KOPT-K1 (cell line): ENCODE data around the gene C20orf96.

Source experiments
- H3K27ac ChIP-seq: fragments of 200-600 bp; sonication (generic); 2 replicates; pipeline ENCODE4 v1.5.1; 2016; ENCODE audit warnings: antibody characterized with exemption, mild to moderate bottlenecking, low read depth, low read length; ENCODE audit not compliant: poor library complexity, severe bottlenecking
- H3K36me3 ChIP-seq: fragments of 200-600 bp; sonication (generic); 2 replicates; pipeline ENCODE4 v1.5.1; 2017; ENCODE audit warnings: antibody characterized with exemption, mild to moderate bottlenecking, low read length, moderate library complexity; ENCODE audit not compliant: insufficient read depth
- H3K9me3 ChIP-seq: fragments of 200-600 bp; sonication (generic); 2 replicates; pipeline ENCODE4 v1.5.1; 2017; ENCODE audit warnings: antibody characterized with exemption, low read length, mild to moderate bottlenecking; ENCODE audit not compliant: insufficient read depth, poor library complexity, severe bottlenecking

Gene C20orf96

DNA sequence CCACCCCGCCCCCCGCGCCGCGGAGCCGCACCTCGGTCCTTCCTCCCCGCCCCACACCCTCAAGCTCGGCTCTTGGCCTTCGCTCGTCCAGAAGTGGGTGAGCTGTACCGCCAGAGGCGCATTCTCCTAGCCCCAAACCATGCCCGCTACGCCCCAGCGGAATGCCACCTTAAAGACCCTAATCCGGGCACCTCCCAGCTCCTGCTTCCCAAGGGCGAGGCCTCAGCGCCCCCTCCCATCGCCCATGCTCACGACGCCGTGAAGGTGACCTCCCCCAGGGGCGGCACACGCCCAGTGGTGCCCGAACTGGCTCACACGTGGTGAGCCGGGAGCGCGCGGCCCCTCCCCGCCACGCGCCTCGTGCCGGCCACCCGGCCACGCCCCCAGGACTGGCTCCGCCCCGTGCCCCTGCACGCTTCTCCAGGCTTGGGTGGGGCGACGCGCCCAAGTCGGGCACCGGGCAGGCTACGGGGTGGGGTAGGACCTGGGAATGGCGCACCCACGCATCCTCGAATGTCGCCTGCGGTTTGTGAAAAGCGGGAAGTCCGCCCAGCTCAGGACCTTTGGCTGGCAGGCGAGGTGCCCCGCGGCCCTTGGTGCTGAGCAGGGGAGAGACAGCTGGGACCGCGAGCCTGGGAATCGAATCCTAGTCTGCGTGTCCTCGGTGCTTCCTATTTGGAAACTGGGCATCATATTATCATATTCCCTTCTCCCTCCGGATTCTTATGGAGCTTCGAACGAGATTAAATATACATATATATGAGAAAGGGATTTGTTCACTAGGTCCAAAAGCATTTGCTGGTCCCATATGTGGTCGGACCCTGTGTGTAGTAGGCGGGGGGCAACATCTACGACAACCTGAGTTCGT lies 33.9 kb upstream of the C20orf96 start:
- Histone ChIP-seq H3K9me3 (no peaks in the 10 kb centered on the region), H3K27ac (peak overlapping the region; percentile 66), H3K36me3 (no peaks in the 10 kb centered on the region)

DNA sequence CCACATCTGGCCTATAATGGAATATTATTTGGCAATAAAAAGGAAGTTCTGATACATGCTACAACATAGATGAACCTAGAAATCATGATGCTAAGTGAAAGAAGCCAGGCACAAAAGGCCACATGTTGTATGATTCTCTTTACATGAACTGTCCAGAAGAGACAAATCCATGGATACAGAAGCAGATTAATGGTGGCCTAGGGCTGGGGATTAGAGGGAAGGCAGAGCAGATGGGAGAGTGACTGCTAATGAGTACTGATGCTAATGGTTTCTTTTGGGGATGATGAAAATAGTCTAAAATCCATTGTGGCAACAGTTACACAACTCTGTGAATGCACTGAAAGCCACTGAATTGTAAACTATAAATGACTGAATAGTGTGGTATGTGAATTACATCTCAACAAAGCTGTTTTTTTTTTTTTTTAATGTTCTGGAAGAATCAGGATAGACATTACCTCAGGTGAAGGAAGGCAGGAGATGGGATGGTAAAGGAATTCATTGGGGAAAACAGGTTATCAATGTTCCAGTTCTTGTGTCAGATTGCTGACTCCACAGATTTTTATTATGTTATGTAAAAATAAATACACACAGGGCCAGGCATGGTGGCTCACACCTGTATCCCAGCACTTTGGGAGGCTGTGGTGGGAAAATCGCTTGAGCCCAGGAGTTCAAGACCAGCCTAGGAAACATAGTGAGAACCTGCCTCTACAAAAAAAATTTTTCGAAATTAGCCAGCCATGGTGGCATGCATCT lies 25.9 kb upstream of the C20orf96 start:
- Histone ChIP-seq H3K27ac (no peak overlapping the region), H3K9me3 (no peaks in the 10 kb centered on the region), H3K36me3 (no peaks in the 10 kb centered on the region)

DNA sequence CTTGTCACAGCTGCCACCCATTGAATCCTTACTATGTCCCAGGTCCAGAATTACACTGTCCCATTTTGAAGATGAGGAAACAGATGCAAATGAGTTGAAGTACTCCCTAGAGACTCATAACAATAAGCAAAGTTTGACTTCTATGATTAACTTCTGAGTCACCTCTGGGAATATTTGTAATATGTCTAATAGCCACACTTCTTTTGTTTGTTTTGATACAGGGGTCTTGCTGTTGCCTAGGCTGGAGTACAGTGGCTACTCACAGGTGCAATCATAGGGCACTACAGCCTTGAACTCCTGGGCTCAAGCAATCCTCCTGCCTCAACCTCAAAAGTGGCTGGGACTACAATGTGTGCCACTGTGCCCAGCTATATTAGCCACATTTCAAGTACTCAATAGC lies 23.4 kb upstream of the C20orf96 start:
- H3K36me3 ChIP-seq: no peaks in the 10 kb centered on the region
- no peak overlapping the region for H3K27ac ChIP-seq
- no peaks in the 10 kb centered on the region for H3K9me3 ChIP-seq

DNA sequence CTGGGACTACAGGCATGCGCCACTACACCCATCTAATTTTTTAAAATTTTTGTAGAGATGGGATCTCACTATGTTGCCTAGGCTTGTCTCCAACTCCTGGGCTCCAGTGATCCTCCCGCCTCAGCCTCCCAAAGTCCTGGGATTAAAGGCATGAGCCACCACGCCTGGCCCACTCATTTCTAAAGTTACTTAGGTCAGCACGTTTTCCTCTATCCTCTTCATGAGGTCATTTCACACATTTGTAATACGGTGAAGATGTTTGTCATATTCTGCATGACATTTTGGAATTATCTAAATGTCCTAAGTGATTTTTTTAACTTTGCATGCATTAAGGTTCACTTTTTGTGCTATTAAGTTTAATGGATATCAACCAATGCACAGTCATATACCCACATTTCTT lies 22.9 kb upstream of the C20orf96 start:
- no peaks in the 10 kb centered on the region for H3K36me3 ChIP-seq
- H3K27ac ChIP-seq: no peak overlapping the region
- no peaks in the 10 kb centered on the region for H3K9me3 ChIP-seq

DNA sequence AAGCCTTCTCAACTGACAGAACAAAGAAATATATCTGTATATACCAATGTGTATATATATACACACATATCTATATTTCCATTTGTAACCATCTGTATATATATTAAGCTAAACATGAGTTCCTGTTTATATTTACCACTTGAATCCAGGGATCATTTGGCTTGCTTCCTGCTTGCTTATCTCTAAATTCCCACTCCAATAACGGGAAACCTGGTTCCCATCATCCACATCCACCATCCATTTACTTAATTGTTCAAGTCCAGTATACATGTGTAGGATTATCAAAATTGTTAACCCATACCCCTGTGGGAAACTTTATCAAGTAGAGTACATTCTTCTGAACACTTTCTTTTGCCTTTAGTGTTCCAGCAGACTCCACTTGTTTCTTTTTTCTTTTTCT lies 22.3 kb upstream of the C20orf96 start:
- no peaks in the 10 kb centered on the region for H3K9me3 ChIP-seq
- H3K36me3 ChIP-seq: no peaks in the 10 kb centered on the region
- H3K27ac ChIP-seq: no peak overlapping the region

DNA sequence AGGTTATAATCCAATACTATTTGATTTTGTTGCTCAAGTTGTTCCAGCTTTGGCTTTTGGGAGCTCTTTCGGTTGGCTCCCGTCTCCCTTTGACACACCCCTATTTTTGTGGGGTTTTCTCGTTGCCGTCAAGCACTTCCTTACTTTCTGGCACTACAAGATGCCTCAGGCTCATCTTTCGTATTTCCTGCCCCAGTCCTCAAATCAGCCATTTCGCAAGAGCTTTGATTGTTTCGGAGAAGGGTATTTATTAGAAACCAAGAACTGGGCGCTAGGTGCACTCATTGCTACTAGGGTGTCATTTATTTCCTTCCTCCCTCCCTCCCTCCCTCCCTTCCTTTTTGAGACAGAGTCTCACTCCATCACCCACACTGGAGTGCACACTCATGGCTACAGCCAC lies 21.5 kb upstream of the C20orf96 start:
- H3K27ac ChIP-seq: no peak overlapping the region
- H3K36me3 ChIP-seq: no peaks in the 10 kb centered on the region
- H3K9me3 ChIP-seq: no peaks in the 10 kb centered on the region

DNA sequence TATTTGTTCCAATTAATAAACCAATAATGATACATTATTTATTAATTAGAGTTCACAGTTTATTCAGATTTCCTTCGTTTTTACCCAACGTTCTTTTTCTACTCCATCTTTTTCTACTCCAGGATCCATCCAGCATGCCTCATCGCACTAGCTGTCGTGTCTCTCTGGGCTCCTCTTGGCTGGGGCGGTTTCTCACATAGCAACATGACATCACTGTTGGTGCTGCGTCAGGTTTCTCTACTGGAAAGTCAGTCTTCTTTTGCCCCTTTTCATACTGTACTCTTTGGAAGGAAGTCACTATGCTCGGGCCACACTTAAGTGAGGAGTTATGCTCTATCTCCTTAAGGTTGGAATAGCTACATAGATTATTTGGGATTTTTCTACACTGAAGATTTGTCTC lies 21.1 kb upstream of the C20orf96 start:
- Histone ChIP-seq H3K9me3 (no peaks in the 10 kb centered on the region), H3K27ac (no peak overlapping the region), H3K36me3 (no peaks in the 10 kb centered on the region)

DNA sequence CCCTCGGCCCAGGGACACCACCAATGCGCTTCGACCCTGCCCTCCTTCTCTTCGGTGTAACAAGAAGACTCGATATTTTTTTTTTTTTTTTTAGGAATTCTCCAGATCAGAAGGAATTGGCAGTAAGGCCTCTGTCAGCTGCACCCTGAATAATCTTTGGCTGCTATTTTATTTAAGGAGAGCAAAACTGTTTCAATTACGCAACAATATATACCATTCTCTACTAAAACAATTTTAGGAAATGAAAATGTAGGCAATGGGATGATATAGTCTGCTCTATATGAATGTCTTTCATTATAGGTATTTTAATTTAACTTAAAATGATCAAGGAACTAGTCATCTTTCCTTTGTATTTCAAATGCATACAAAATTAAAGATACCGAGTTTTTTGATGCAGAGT lies 20.1 kb upstream of the C20orf96 start:
- H3K27ac ChIP-seq: no peak overlapping the region
- H3K9me3 ChIP-seq: no peaks in the 10 kb centered on the region
- H3K36me3 ChIP-seq: no peaks in the 10 kb centered on the region

DNA sequence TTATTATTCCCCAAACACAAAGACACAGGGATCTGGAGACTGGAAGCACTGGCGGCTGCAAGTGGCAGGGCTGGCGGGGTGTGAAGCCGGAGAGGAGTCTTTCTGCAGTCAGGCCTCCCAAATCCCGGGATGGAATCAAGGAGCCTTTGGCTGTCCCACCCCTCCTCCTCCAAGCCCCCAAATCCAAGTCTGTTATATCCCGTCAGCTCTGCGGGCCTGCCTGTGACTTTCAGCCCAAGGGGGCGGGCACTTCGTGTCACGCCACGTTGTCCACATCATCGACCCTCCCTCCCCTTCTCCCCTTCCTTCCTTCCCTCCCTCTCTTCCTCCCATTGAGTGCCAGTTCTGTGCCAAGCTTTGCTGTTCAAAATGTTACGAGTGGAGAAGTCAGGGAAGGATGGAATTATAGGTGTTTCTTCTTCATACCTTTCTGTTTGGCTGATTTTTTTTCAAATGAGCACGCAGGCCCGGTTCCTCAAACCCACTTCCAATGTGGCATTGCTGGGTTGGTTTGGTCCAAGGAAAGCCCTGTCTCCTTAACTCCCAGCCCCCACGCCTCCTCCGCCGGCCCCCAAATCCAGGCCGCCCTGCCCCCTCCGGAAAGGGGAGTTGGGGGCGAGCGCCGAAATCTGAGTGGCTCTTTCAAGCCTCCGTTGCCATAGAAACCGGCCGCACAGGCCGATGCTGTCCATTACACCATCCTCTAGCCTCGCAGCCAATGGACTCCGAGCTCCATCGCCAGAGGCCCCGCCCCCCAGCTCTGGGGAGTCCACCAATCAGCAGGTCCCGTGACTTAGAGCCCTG lies 19.5 kb upstream of the C20orf96 start:
- Histone ChIP-seq H3K9me3 (no peaks in the 10 kb centered on the region), H3K27ac (no peak overlapping the region), H3K36me3 (no peaks in the 10 kb centered on the region)

DNA sequence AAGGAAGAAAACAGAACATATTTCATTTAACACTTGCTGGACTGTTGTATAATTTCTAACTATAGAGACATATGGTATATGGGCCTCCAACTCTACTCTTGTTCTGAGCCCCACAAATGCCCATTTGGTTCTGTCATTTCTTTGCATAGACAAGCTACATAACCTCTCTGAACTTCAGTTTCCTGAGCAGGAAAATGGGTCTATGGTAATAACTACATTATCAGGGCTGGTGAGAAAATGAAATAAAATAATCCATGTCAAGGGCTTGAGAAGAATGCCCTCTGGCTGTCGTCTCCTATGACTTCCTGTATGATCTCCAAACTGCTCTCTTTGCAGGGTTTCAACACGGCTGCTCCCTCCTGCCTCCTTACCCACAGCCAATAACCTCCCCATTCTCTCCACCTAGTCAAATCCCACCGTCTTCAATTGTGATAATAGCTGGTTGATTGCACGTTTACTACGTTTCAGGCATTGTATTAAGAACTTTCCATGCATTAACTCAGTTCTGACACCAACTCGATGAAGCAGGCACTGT lies 18.8 kb upstream of the C20orf96 start:
- Histone ChIP-seq H3K27ac (no peak overlapping the region), H3K9me3 (no peaks in the 10 kb centered on the region)

DNA sequence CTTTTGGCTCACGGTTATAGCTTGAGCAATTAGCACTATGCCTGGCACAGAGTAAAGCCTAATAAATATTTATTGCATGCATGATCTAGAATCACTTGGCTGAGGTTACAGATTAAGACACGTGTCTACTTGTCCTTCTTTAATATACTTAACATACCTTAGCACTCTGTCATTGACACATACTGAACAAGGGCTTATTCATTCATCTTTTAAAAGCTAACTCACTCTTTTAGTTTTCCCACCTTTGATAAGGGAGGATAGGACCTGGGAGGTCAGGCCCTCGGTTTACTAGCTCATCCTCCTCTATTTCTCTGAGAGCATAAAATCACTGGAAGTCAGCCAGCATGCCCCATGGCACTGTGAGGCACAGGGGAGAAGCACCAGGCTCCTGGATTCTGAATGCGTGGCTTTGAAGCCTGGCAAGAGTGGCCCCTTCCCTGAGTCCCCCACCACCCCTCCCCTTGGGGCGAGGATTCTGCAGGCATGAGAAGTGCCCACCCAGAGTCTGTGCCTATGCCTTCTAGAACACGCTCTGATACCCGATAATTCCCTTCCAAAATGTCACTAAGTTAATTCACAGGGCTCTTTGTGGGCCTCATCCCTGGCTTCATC lies 18.0 kb upstream of the C20orf96 start:
- H3K36me3 ChIP-seq: no peaks in the 10 kb centered on the region
- no peaks in the 10 kb centered on the region for H3K9me3 ChIP-seq
- no peak overlapping the region for H3K27ac ChIP-seq

More for the DNA sequence above, 18.8 kb upstream of the C20orf96 start:
- H3K36me3 ChIP-seq: no peaks in the 10 kb centered on the region

DNA sequence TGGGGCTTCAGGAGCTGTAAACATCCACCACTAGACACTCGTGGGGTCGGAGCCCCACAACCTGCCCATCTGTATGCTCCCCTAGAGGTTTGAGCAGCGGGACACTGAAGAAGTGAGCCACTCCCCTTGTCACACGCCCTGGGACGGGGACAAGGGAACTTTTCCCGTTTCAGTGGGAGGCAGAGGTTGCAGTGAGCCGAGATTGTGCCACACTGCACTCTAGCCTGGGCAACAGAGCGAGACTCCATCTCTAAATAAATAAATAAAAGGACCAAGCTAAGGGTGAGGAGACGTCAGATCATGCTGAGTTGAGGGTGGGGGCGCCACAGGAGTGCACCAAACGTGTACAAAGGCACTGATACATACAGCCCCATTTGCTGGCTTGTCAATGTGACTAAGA lies 15.2 kb upstream of the C20orf96 start:
- Histone ChIP-seq H3K36me3 (peaks cover 16% of the 10 kb centered on the region), H3K27ac (no peak overlapping the region), H3K9me3 (no peaks in the 10 kb centered on the region)

DNA sequence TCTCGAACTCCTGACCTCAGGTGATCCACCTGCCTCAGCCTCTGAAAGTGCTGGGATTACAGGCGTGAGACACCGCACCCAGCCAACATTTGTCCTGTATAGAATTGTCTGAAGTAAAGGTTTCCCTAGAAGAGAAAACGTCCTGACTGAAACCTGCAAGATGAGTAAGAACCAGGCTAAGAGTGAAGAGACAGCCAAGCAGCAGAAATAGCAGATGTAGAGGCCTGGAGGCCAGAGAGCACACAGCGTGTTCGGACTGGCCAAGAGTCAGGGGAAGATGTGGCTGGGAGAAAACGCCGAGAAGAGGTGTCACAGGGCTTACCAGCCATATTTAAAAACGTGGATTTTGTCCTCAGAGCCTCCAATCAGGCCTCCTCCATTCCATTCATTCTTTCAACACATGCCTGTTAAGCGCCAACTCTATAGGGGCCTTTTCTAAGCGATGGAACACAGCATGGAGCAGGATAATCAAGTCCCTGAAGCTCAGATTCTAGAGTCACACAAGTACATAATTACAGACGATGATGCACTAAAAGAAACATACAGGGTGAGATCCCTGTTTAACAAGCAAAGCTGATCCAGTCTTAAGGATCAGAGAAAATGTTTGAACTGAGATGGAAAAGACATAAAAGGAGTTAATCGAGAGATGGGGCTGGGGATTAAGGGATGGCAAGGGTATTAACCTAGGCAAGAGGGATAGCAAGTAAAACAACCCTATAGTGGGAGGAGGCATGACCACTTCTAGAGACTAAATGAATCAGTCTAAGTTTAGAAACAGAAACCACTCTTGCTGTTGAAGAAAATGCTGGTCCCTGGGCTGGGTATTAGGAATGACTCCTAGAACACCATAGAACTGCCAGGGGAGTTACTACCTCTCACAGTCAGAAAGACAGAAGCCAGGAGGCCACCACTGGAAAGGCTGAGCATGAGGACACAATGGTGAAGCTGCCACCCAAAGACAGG lies 11.6 kb upstream of the C20orf96 start:
- Histone ChIP-seq H3K27ac (no peak overlapping the region), H3K36me3 (peaks cover 34% of the 10 kb centered on the region), H3K9me3 (no peaks in the 10 kb centered on the region)
